Effector memory CD4-positive, alpha-beta T cell (primary cell): ENCODE results near the gene NCS1.

Experiments
- DNase-seq, 3 donors: peaks; one replicate each; pipeline ENCODE4 v3.0.0-alpha.2; 2020
- H3K27ac ChIP-seq: 2 replicates; pipeline ENCODE4 v1.7.0; 2013; ENCODE audit warnings: mild to moderate bottlenecking, low read length, moderate library complexity; ENCODE audit not compliant: insufficient read depth, poor library complexity, severe bottlenecking
- H3K27me3 ChIP-seq: replicated peaks from 2 replicates; pipeline ENCODE4 v1.7.0; 2013; ENCODE audit warnings: mild to moderate bottlenecking, low read length; ENCODE audit not compliant: insufficient read depth, control insufficient read depth, poor library complexity, severe bottlenecking
- H3K36me3 ChIP-seq: 2 replicates; pipeline ENCODE4 v1.7.0; 2013; ENCODE audit warnings: mild to moderate bottlenecking, low read length, moderate library complexity; ENCODE audit not compliant: control insufficient read depth, insufficient read depth
- H3K4me1 ChIP-seq: 2 replicates; pipeline ENCODE4 v1.7.0; 2013; ENCODE audit warnings: low read length, mild to moderate bottlenecking; ENCODE audit not compliant: control insufficient read depth, insufficient read depth, poor library complexity, severe bottlenecking
- H3K4me3 ChIP-seq: 2 replicates; pipeline ENCODE4 v1.7.0; 2013; ENCODE audit warnings: low read length, low read depth, mild to moderate bottlenecking; ENCODE audit not compliant: insufficient read depth, poor library complexity, severe bottlenecking
- H3K9me3 ChIP-seq: 2 replicates; pipeline ENCODE4 v1.7.0; 2013; ENCODE audit warnings: mild to moderate bottlenecking, low read length, moderate library complexity; ENCODE audit not compliant: control insufficient read depth

The NCS1 gene

GRCh38 chr9:130285271-130285670 lies 113.1 kb downstream of the NCS1 start:
- no peaks in the 10 kb centered on the region for H3K4me1 ChIP-seq
- no peaks in the 10 kb centered on the region for H3K9me3 ChIP-seq
- no peaks in the 10 kb centered on the region for H3K36me3 ChIP-seq
- H3K27me3 ChIP-seq = peaks cover 3% of the 10 kb centered on the region
- H3K4me3 ChIP-seq = no peak overlapping the region
- DNase-seq = no peak
- no peak overlapping the region for H3K27ac ChIP-seq

GRCh38 chr9:130286072-130286770 lies 114.0 kb downstream of the NCS1 start:
- no peak for DNase-seq
- no peak overlapping the region for H3K27ac ChIP-seq
- H3K4me1 ChIP-seq = no peaks in the 10 kb centered on the region
- H3K36me3 ChIP-seq = no peaks in the 10 kb centered on the region
- peaks cover 3% of the 10 kb centered on the region for H3K27me3 ChIP-seq
- no peak overlapping the region for H3K4me3 ChIP-seq
- H3K9me3 ChIP-seq = no peaks in the 10 kb centered on the region
